Colonic mucosa (tissue), 4 donors: ENCODE results near the gene CLEC4D. TPM values are rescaled to one million over a fixed set of nuclear protein-coding genes. Genes with fewer than 3 reads are reported as not detected.

Experiments used
- DNase-seq: peaks from one replicate; pipeline ENCODE4 v3.0.0-alpha.2; 2020
- H3K27ac ChIP-seq: fragments of 200-600 bp; one replicate; pipeline ENCODE4 v1.8.0; 2021
- H3K27me3 ChIP-seq: fragments of 200-600 bp; one replicate; pipeline ENCODE4 v1.8.0; 2021
- H3K36me3 ChIP-seq: fragments of 200-600 bp; one replicate; pipeline ENCODE4 v1.8.0; 2021
- H3K4me1 ChIP-seq: fragments of 200-600 bp; one replicate; pipeline ENCODE4 v1.8.0; 2021; ENCODE audit warnings: mild to moderate bottlenecking
- H3K4me3 ChIP-seq: fragments of 200-600 bp; one replicate; pipeline ENCODE4 v1.8.0; 2021
- H3K9ac ChIP-seq, 2 donors: one replicate each; pipeline ENCODE4 v1.7.0; 2013; ENCODE audit warnings: control low read depth in 2 of 2, low read depth in 2 of 2, low read length in 2 of 2
- H3K9me3 ChIP-seq: fragments of 200-600 bp; one replicate; pipeline ENCODE4 v1.8.0; 2021
- intact Hi-C: fragments of 100-400 bp; cut with DNase I; formaldehyde crosslinking; loops from one replicate; pipeline ENCODE4 v1.14.1; 2022
- total RNA-seq, 2 donors: library from RNA; stranded (reverse); fragmentation: NEBNext Ultra II Directional in 1 of 2; extraction: Animal tissue kit (Norgen Biotek cat#: 25700) in 1 of 2; gene quantifications; one replicate each; pipeline ENCODE4 v1.2.1, GENCODE V29; 2021
- TF ChIP-seq, protein P1 (sequence below): fragments of 200-600 bp; IDR thresholded peaks from one replicate; pipeline ENCODE4 v1.8.0; 2022; ENCODE audit warnings: antibody characterized with exemption, mild to moderate bottlenecking
- donor health status: healthy.
- donor health status: DM: no; HTN: no; CAD: no.
- donor health status: DM: no; HTN: no; CAD: no.

CLEC4D gene
- total RNA-seq, 2 donors from 2014 or later: 0.16 TPM; not detected in 1

DNA sequence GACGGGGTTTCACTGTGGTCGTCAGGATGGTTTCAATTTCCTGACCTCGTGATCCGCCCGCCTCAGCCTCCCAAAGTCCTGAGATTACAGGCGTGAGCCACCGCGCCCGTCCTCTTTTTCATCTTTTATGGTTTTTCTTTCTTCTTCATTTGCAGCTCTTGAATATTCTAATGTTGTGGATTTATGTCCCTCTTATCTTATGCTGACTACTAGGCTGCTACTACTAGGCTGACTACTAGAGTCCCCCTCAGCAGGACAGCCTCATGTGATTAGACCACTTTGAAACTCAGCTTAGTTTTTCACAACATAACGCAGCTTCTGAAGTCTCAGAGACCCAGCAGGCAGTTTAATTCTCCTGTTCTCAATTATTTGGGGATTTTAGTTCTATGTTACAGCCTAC, 28.3 kb downstream of the CLEC4D start:
- intact Hi-C loops: loop anchor here (10.0 kb wide), 2 partner anchors 63 to 503 kb away; no protein-coding TSS in a partner anchor
- Histone ChIP-seq H3K9ac (no peak overlapping the region), H3K27me3 (no peaks in the 10 kb centered on the region), H3K9me3 (no peaks in the 10 kb centered on the region), H3K27ac (no peak overlapping the region), H3K4me3 (no peak overlapping the region), H3K36me3 (no peaks in the 10 kb centered on the region), H3K4me1 (no peaks in the 10 kb centered on the region)
- DNase-seq: no peak
- TF ChIP-seq, protein P1, sequence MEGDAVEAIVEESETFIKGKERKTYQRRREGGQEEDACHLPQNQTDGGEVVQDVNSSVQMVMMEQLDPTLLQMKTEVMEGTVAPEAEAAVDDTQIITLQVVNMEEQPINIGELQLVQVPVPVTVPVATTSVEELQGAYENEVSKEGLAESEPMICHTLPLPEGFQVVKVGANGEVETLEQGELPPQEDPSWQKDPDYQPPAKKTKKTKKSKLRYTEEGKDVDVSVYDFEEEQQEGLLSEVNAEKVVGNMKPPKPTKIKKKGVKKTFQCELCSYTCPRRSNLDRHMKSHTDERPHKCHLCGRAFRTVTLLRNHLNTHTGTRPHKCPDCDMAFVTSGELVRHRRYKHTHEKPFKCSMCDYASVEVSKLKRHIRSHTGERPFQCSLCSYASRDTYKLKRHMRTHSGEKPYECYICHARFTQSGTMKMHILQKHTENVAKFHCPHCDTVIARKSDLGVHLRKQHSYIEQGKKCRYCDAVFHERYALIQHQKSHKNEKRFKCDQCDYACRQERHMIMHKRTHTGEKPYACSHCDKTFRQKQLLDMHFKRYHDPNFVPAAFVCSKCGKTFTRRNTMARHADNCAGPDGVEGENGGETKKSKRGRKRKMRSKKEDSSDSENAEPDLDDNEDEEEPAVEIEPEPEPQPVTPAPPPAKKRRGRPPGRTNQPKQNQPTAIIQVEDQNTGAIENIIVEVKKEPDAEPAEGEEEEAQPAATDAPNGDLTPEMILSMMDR: no peak

DNA sequence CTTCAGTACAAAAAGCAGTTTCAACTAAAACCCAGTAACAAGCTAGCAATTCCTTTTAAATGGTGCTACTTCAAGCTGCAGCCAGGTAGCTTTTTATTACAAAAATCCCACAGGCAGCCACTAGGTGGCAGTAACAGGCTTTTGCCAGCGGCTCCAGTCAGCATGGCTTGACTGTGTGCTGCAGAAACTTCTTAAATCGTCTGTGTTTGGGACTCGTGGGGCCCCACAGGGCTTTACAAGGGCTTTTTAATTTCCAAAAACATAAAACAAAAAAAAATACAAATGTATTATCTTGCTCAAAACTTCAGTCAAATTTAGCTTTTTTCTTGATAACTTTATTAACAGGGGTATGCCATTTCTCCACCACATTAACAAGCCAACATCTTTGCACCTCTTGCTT, 31.0 kb downstream of the CLEC4D start:
- Histone ChIP-seq H3K4me1 (no peaks in the 10 kb centered on the region), H3K9me3 (no peaks in the 10 kb centered on the region), H3K36me3 (no peaks in the 10 kb centered on the region), H3K27ac (no peak overlapping the region), H3K9ac (no peak overlapping the region), H3K27me3 (no peaks in the 10 kb centered on the region), H3K4me3 (no peak overlapping the region)
- TF ChIP-seq, protein P1: peak; percentile 95
- intact Hi-C loops: loop anchor here (10.0 kb wide), 2 partner anchors 61 to 501 kb away; no protein-coding TSS in a partner anchor
- peak; percentile 71 for DNase-seq

DNA sequence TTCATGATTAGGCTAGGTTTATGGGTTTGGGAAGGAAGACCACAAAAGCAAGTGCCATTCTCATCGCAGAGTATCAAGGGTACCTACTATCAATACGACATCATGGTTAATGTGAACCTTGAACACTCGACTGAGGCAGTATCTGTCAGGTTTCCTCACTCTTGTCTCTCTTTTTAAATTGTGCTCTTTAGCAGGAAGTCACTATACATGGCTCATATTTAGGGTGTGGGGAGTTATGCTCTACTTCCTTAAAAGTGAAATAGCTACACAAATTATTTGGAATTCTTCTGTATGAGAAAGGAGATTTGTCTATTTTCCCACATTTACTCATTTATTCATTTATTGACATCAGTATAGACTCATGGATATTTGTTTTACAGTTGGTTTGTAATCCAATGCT, 33.3 kb downstream of the CLEC4D start:
- no peaks in the 10 kb centered on the region for H3K9me3 ChIP-seq
- H3K4me3 ChIP-seq: no peak overlapping the region
- intact Hi-C loops: loop anchor here (10.0 kb wide), 2 partner anchors 58 to 498 kb away; no protein-coding TSS in a partner anchor
- H3K27me3 ChIP-seq: no peaks in the 10 kb centered on the region
- H3K9ac ChIP-seq: no peak overlapping the region
- H3K4me1 ChIP-seq: no peaks in the 10 kb centered on the region
- H3K36me3 ChIP-seq: no peaks in the 10 kb centered on the region
- H3K27ac ChIP-seq: no peak overlapping the region
- TF ChIP-seq, protein P1: no peak
- DNase-seq: no peak

DNA sequence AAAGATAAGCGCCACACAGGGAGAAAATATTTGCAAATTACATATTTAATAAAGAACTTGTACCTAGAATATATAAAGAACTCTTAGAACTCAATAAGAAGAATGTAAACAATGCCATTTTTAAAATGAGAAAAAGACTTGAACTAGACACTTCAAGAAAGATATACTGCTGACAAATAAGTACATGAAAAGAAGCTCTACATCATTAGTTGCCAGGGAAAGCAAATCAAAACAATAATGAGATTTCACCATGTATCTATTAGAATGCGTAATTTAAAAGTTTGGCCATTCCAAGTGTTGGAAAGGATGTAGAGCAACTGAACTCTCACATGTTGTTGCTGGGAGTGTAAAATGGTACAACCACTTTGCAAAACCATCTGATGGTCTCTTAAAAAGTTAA, 34.3 kb downstream of the CLEC4D start:
- no peaks in the 10 kb centered on the region for H3K9me3 ChIP-seq
- intact Hi-C loops: loop anchor here (10.0 kb wide), 2 partner anchors 57 to 497 kb away; no protein-coding TSS in a partner anchor
- H3K36me3 ChIP-seq: no peaks in the 10 kb centered on the region
- no peak for DNase-seq
- no peak overlapping the region for H3K27ac ChIP-seq
- TF ChIP-seq, protein P1: no peak
- no peak overlapping the region for H3K9ac ChIP-seq
- no peaks in the 10 kb centered on the region for H3K4me1 ChIP-seq
- no peak overlapping the region for H3K4me3 ChIP-seq
- no peaks in the 10 kb centered on the region for H3K27me3 ChIP-seq

DNA sequence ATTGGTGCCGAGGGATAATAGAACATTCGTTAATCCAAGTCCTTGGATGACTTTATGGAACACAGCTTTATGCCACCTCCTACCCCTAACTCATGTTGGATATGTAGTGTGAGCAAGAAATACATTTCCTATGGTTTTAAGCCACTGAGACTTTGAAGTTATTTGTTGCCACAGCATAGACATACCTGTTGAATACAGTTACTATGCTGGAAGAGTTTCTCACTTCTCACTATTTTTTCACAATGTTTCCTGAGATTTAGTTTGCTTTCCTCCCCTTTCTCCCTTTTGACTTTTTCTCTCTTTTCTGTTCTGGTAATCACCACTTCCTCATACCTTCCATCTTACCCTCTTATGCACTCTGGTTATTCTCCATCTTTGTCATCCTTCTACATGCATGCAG, 34.9 kb downstream of the CLEC4D start:
- no peak overlapping the region for H3K27ac ChIP-seq
- no peak for DNase-seq
- no peaks in the 10 kb centered on the region for H3K9me3 ChIP-seq
- no peak overlapping the region for H3K4me3 ChIP-seq
- no peak overlapping the region for H3K9ac ChIP-seq
- H3K27me3 ChIP-seq: no peaks in the 10 kb centered on the region
- H3K36me3 ChIP-seq: no peaks in the 10 kb centered on the region
- intact Hi-C loops: loop anchor here (10.0 kb wide), 2 partner anchors 57 to 497 kb away; no protein-coding TSS in a partner anchor
- TF ChIP-seq, protein P1: no peak
- no peaks in the 10 kb centered on the region for H3K4me1 ChIP-seq
